ENCODE data around the gene CDC20B.
A peak's percentile ranks its signal among the peaks of the same experiment; 100 is the strongest.

CDC20B gene

GRCh38 chr5:55160493-55161209 is 12.3 kb downstream of the CDC20B start:
- in situ Hi-C loops (cut with HindIII; ENCODE audit: low sequenced_read_pairs), result no loop called here
- peak; percentile 95 for DNase-seq (ENCODE audit: low read depth, low spot score)
- H3K4me3 ChIP-seq (ENCODE audit: low read depth, low read length), result peak overlapping the region; percentile 67
- TF ChIP-seq CTCF (IDR thresholded peaks at IDR 0.05; ENCODE audit: low read depth, low read length), result no peak

- H3K4me3 ChIP-seq (ENCODE audit: low read depth, low read length), result peak within 1 kb of the TSS; percentile 67
- peak; percentile 94 for DNase-seq (ENCODE audit: low read depth, low spot score)
Measured at GRCh38 chr5:55159763-55160492, 13.0 kb downstream of the CDC20B start, which contains the start of gene GPX8. Gene GPX8 (plus strand): TSS chr5:55160171. CDS start chr5:55160193, 22 bp downstream.

GRCh38 chr5:55154873-55155272 is 18.1 kb downstream of the CDC20B start:
- no peak for TF ChIP-seq CTCF (IDR thresholded peaks at IDR 0.05; ENCODE audit: low read depth, low read length)
- peak; percentile 66 for DNase-seq (ENCODE audit: low read depth, low spot score)
- in situ Hi-C loops (cut with HindIII; ENCODE audit: low sequenced_read_pairs), result no loop called here
- H3K4me3 ChIP-seq (ENCODE audit: low read depth, low read length), result no peak overlapping the region

More at GRCh38 chr5:55159763-55160492, 13.0 kb downstream of the CDC20B start, which contains the start of gene GPX8:
- in situ Hi-C loops (cut with HindIII; ENCODE audit: low sequenced_read_pairs), result no loop called here
- peak; percentile 58 for TF ChIP-seq CTCF (IDR thresholded peaks at IDR 0.05; ENCODE audit: low read depth, low read length)

- no peak for TF ChIP-seq CTCF (IDR thresholded peaks at IDR 0.05; ENCODE audit: low read depth, low read length)
- no peak overlapping the region for H3K4me3 ChIP-seq (ENCODE audit: low read depth, low read length)
- in situ Hi-C loops (cut with HindIII; ENCODE audit: low sequenced_read_pairs), result no loop called here
- DNase-seq (ENCODE audit: low read depth, low spot score), result peak; percentile 79
Measured at GRCh38 chr5:55151923-55152842, 20.8 kb downstream of the CDC20B start.

GRCh38 chr5:55149308-55149795 is 23.6 kb downstream of the CDC20B start:
- in situ Hi-C loops (cut with HindIII; ENCODE audit: low sequenced_read_pairs), result no loop called here
- TF ChIP-seq CTCF (IDR thresholded peaks at IDR 0.05; ENCODE audit: low read depth, low read length), result no peak

More at GRCh38 chr5:55149308-55149795, 23.6 kb downstream of the CDC20B start:
- H3K4me3 ChIP-seq (ENCODE audit: low read depth, low read length), result no peak overlapping the region
- DNase-seq (ENCODE audit: low read depth, low spot score), result no peak

Data from astrocyte of the spinal cord (primary cell).